Occipital lobe (tissue), 2 donors: ENCODE data around the gene UNC50. TPM values are rescaled to one million over a fixed set of nuclear protein-coding genes. Genes with fewer than 3 reads are reported as not detected.

Experiments
- DNase-seq: peaks from one replicate; lab custom pipeline; 2025; lab: John Stamatoyannopoulos, UW
- total RNA-seq: library from RNA; depleted of rRNA; stranded (reverse); fragments of >200 nt; gene quantifications from one replicate; pipeline ENCODE4 v1.2.3, GENCODE V29; 2014

UNC50 gene
- total RNA-seq, 1 donor from 2014 or later: 51.8 TPM

- DNase-seq: no peak
Observed at GRCh38 chr2:98664323-98664722, 55.9 kb downstream of the UNC50 start.

GRCh38 chr2:98665677-98666076, 57.3 kb downstream of the UNC50 start:
- no peak for DNase-seq

Other genes starting within 250 kb of the UNC50 start
- 125 TPM for gene INPP4A, start 163.7 kb upstream of the UNC50 start, total RNA-seq
- 61.0 TPM for gene COA5, start 77 bp upstream of the UNC50 start, total RNA-seq
- gene MGAT4A, start 122.5 kb downstream of the UNC50 start, total RNA-seq: 40.7 TPM